Measurements from ENCODE around the gene TOB1. TPM values are rescaled to one million over a fixed set of nuclear protein-coding genes. Genes with fewer than 3 reads are reported as not detected.

The TOB1 gene
- total and polyA plus RNA-seq, 9 of the 15 experiments (the other 6 are each of a cell fraction or from before 2014, with no cell fraction given), result 4.8 to 63.7 (median 13.2) TPM

DNA sequence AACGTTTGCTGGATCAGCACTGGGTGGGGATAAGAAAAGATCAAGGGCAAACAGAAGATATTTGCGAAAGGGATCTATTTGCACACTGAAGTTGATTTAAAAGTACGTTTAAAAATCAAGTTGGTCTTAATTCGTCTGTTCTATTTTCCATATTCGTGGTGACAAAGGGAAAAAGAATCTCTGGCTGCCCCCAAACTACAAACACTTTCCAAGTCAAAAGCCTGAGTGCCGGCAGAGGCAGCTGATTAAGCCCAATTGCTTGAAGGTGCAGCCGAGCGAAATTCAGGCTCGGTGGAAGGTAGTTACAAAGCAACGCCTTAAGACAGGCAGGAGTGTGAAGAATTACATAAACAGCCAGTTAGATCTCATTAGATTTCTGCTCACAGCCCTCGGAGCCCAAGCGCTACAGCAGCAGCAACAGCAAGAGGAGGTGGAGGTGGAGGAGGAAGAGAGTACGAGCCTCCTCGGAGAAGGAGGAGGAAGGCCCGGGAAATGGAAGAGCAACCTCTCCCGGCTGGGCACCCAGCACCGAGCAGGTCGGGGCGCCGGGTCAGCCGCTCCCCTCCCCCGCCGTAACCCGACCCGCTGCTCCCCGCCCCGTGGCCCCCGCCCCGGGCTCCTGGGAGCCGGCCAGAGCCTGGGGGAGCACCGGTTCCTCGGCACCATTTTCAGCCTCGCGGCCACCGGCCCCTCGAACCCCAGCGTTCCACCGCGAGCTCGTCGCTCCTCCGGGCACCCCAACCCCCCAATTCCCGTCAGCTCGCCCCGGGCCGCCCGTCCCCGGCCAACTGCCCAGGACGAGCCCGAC, 890 bp downstream of the TOB1 start (continued):
- TF ChIP-seq, protein P1, sequence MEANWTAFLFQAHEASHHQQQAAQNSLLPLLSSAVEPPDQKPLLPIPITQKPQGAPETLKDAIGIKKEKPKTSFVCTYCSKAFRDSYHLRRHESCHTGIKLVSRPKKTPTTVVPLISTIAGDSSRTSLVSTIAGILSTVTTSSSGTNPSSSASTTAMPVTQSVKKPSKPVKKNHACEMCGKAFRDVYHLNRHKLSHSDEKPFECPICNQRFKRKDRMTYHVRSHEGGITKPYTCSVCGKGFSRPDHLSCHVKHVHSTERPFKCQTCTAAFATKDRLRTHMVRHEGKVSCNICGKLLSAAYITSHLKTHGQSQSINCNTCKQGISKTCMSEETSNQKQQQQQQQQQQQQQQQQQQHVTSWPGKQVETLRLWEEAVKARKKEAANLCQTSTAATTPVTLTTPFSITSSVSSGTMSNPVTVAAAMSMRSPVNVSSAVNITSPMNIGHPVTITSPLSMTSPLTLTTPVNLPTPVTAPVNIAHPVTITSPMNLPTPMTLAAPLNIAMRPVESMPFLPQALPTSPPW (CRISPR knock-in tag; IDR thresholded peaks at IDR 0.05), result peak; percentile 70
- TF ChIP-seq, protein P2, sequence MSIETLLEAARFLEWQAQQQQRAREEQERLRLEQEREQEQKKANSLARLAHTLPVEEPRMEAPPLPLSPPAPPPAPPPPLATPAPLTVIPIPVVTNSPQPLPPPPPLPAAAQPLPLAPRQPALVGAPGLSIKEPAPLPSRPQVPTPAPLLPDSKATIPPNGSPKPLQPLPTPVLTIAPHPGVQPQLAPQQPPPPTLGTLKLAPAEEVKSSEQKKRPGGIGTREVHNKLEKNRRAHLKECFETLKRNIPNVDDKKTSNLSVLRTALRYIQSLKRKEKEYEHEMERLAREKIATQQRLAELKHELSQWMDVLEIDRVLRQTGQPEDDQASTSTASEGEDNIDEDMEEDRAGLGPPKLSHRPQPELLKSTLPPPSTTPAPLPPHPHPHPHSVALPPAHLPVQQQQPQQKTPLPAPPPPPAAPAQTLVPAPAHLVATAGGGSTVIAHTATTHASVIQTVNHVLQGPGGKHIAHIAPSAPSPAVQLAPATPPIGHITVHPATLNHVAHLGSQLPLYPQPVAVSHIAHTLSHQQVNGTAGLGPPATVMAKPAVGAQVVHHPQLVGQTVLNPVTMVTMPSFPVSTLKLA (conservative IDR thresholded peaks at IDR 0.05), result 0 out of 4 replicates have a peak, but pooled peaks of 1 of the 2 experiments have one; percentile 33
- TF ChIP-seq YY1 (IDR thresholded peaks at IDR 0.05; ENCODE audit: borderline replicate concordance in 1 of 3, control insufficient read depth in 1 of 3, extremely low read depth in 1 of 3, insufficient read depth in 3 of 3, insufficient read length in 1 of 3, insufficient replicate concordance in 2 of 3, low read depth in 1 of 3, low read length in 2 of 3) (peak in 2 of 3 experiments; percentile 75 to 83), ZNF324 (CRISPR knock-in tag; IDR thresholded peaks at IDR 0.05) (no peak), NKRF (IDR thresholded peaks at IDR 0.05; ENCODE audit: borderline replicate concordance) (0 out of 2 replicates have a peak, but pooled peaks have one; percentile 37), HEY1 (CRISPR knock-in tag; IDR thresholded peaks at IDR 0.05; ENCODE audit: borderline replicate concordance) (no peak), ARID4B (CRISPR knock-in tag; IDR thresholded peaks at IDR 0.05) (peak; percentile 30; the same call in 1 of the 2 replicates), HLTF (IDR thresholded peaks at IDR 0.05) (peak; percentile 13; the same call in 1 of the 2 replicates), CHD1 (IDR thresholded peaks at IDR 0.05; ENCODE audit: low read length) (peak; percentile 68), ARID1B (IDR thresholded peaks at IDR 0.05) (0 out of 2 replicates have a peak, but pooled peaks have one; percentile 7), TBP (optimal IDR thresholded peaks at IDR 0.05; ENCODE audit: low read depth, low read length) (peak; percentile 20), PHF8 (IDR thresholded peaks at IDR 0.05; ENCODE audit: borderline replicate concordance, low read length) (peak; percentile 58; the same call in 1 of the 2 replicates), FOXK2 (conservative IDR thresholded peaks at IDR 0.05 in 1 of 2, IDR thresholded peaks at IDR 0.05 in 1 of 2; ENCODE audit: low read depth in 2 of 2) (peak; percentile 36 to 47; a peak in 1 of 4 replicates), NONO (IDR thresholded peaks at IDR 0.05; ENCODE audit: low read depth in 2 of 2, low read length in 1 of 2) (0 out of 4 replicates have a peak, but pooled peaks of 1 of the 2 experiments have one; percentile 34)

All from K562 (cell line).